ENCODE data around the gene NFKBIL1.

NFKBIL1 gene

GRCh38 chr6:31560697-31561058, 13.3 kb downstream of the NFKBIL1 start:
- H3K9ac ChIP-seq (ENCODE audit: low read depth, low read length): no peak overlapping the region
- H3K36me3 ChIP-seq (ENCODE audit: insufficient read depth, low read length): no peaks in the 10 kb centered on the region; the same call in 1 of the 2 replicates
- peaks cover 22% of the 10 kb centered on the region for H3K4me1 ChIP-seq (ENCODE audit: insufficient read depth, low read length)
- no peaks in the 10 kb centered on the region for H3K9me3 ChIP-seq (ENCODE audit: control insufficient read depth, insufficient read depth, low read length)

- no peaks in the 10 kb centered on the region for H3K9me3 ChIP-seq (ENCODE audit: control insufficient read depth, insufficient read depth, low read length)
- no peak overlapping the region for H3K9ac ChIP-seq (ENCODE audit: low read depth, low read length)
- no peaks in the 10 kb centered on the region for H3K36me3 ChIP-seq (ENCODE audit: insufficient read depth, low read length)
- peaks cover 11% of the 10 kb centered on the region; the same call in 1 of the 2 replicates for H3K4me1 ChIP-seq (ENCODE audit: insufficient read depth, low read length)
Observed at GRCh38 chr6:31567531-31568370, 20.3 kb downstream of the NFKBIL1 start.

- Histone ChIP-seq H3K9me3 (ENCODE audit: control insufficient read depth, insufficient read depth, low read length) (no peaks in the 10 kb centered on the region), H3K9ac (ENCODE audit: low read depth, low read length) (no peak overlapping the region), H3K36me3 (ENCODE audit: insufficient read depth, low read length) (no peaks in the 10 kb centered on the region), H3K4me1 (ENCODE audit: insufficient read depth, low read length) (peaks cover 11% of the 10 kb centered on the region; the same call in 1 of the 2 replicates)
Observed at GRCh38 chr6:31568537-31568961, 21.1 kb downstream of the NFKBIL1 start.

- Histone ChIP-seq H3K9ac (ENCODE audit: low read depth, low read length) (no peak overlapping the region), H3K36me3 (ENCODE audit: insufficient read depth, low read length) (no peaks in the 10 kb centered on the region), H3K9me3 (ENCODE audit: control insufficient read depth, insufficient read depth, low read length) (no peaks in the 10 kb centered on the region), H3K4me1 (ENCODE audit: insufficient read depth, low read length) (peaks cover 11% of the 10 kb centered on the region; the same call in 1 of the 2 replicates)
Observed at GRCh38 chr6:31569861-31570536, 22.6 kb downstream of the NFKBIL1 start.

- Histone ChIP-seq H3K36me3 (ENCODE audit: insufficient read depth, low read length) (no peaks in the 10 kb centered on the region), H3K9ac (ENCODE audit: low read depth, low read length) (no peak within 1 kb of the TSS), H3K9me3 (ENCODE audit: control insufficient read depth, insufficient read depth, low read length) (no peaks in the 10 kb centered on the region), H3K4me1 (ENCODE audit: insufficient read depth, low read length) (peaks cover 10% of the 10 kb centered on the region; the same call in 1 of the 2 replicates)
Observed at GRCh38 chr6:31572041-31572911, 24.9 kb downstream of the NFKBIL1 start, which contains the start of gene LTA. Gene LTA, plus strand, starts transcription at chr6:31572289. Its CDS starts 454 bp downstream, at chr6:31572743.

- Histone ChIP-seq H3K36me3 (ENCODE audit: insufficient read depth, low read length) (no peaks in the 10 kb centered on the region), H3K4me1 (ENCODE audit: insufficient read depth, low read length) (peaks cover 5% of the 10 kb centered on the region), H3K9me3 (ENCODE audit: control insufficient read depth, insufficient read depth, low read length) (no peaks in the 10 kb centered on the region), H3K9ac (ENCODE audit: low read depth, low read length) (no peak overlapping the region)
Observed at GRCh38 chr6:31573239-31574105, 26.1 kb downstream of the NFKBIL1 start.

- Histone ChIP-seq H3K9ac (ENCODE audit: low read depth, low read length) (no peak overlapping the region), H3K36me3 (ENCODE audit: insufficient read depth, low read length) (no peaks in the 10 kb centered on the region), H3K9me3 (ENCODE audit: control insufficient read depth, insufficient read depth, low read length) (no peaks in the 10 kb centered on the region), H3K4me1 (ENCODE audit: insufficient read depth, low read length) (peaks cover 11% of the 10 kb centered on the region)
Observed at GRCh38 chr6:31574106-31575061, 27.0 kb downstream of the NFKBIL1 start.

- H3K36me3 ChIP-seq (ENCODE audit: insufficient read depth, low read length): no peaks in the 10 kb centered on the region
- peaks cover 18% of the 10 kb centered on the region for H3K4me1 ChIP-seq (ENCODE audit: insufficient read depth, low read length)
- H3K9me3 ChIP-seq (ENCODE audit: control insufficient read depth, insufficient read depth, low read length): no peaks in the 10 kb centered on the region
- no peak within 1 kb of the TSS for H3K9ac ChIP-seq (ENCODE audit: low read depth, low read length)
Observed at GRCh38 chr6:31575335-31575901, 28.0 kb downstream of the NFKBIL1 start, which contains the start of gene TNF. Gene TNF, plus strand, starts transcription at chr6:31575565. Its CDS starts 177 bp downstream, at chr6:31575742.

- no peaks in the 10 kb centered on the region for H3K36me3 ChIP-seq (ENCODE audit: insufficient read depth, low read length)
Observed at GRCh38 chr6:31575952-31576685, 28.7 kb downstream of the NFKBIL1 start.

GRCh38 chr6:31576897-31577578, 29.6 kb downstream of the NFKBIL1 start:
- Histone ChIP-seq H3K4me1 (ENCODE audit: insufficient read depth, low read length) (peaks cover 20% of the 10 kb centered on the region), H3K9me3 (ENCODE audit: control insufficient read depth, insufficient read depth, low read length) (no peaks in the 10 kb centered on the region), H3K36me3 (ENCODE audit: insufficient read depth, low read length) (no peaks in the 10 kb centered on the region), H3K9ac (ENCODE audit: low read depth, low read length) (no peak overlapping the region)

More at GRCh38 chr6:31575952-31576685, 28.7 kb downstream of the NFKBIL1 start:
- Histone ChIP-seq H3K4me1 (ENCODE audit: insufficient read depth, low read length) (peaks cover 18% of the 10 kb centered on the region), H3K9me3 (ENCODE audit: control insufficient read depth, insufficient read depth, low read length) (no peaks in the 10 kb centered on the region), H3K9ac (ENCODE audit: low read depth, low read length) (no peak overlapping the region)

GRCh38 chr6:31577579-31577966, 30.2 kb downstream of the NFKBIL1 start:
- Histone ChIP-seq H3K9me3 (ENCODE audit: control insufficient read depth, insufficient read depth, low read length) (no peaks in the 10 kb centered on the region), H3K9ac (ENCODE audit: low read depth, low read length) (no peak overlapping the region), H3K36me3 (ENCODE audit: insufficient read depth, low read length) (no peaks in the 10 kb centered on the region), H3K4me1 (ENCODE audit: insufficient read depth, low read length) (peaks cover 25% of the 10 kb centered on the region)
